HepG2 (cell line): Measurements from ENCODE around the gene TSPAN18. TPM values are rescaled to one million over a fixed set of nuclear protein-coding genes. Genes with fewer than 3 reads are reported as not detected.

Experiments used
- ATAC-seq: fragments of 200-7000 bp; cut with Tn5 transposase; 3 replicates; pipeline ENCODE4 v1.9.1; 2020; ENCODE audit warnings: mild to moderate bottlenecking, moderate library complexity
- BruUV-seq: library from RNA; stranded (reverse); fragments of 400-500 nt; replicated peaks from 2 replicates; lab custom pipeline; 2021; lab: Mats Ljungman, UMichigan
- CTCF ChIA-PET: fragments of 300-600 bp; formaldehyde crosslinking; extraction: SDS; loops from one replicate; lab custom pipeline; 2021; ENCODE audit warnings: low total read pairs, inconsistent platforms, low intra/inter-chr PET ratio; lab: Yijun Ruan, JAX
- POLR2A ChIA-PET: fragments of 350-600 bp; sonication (Branson Sonifier 250); formaldehyde crosslinking; loops from one replicate; lab custom pipeline; 2020; ENCODE audit warnings: antibody characterized with exemption, inconsistent platforms; lab: Yijun Ruan, JAX
- DNase-seq: peaks from one replicate; pipeline ENCODE4 v3.0.0-alpha.2; 2015; ENCODE audit warnings: low spot score
- FAIRE-seq: peaks from 3 replicates; lab custom pipeline; 2011; peaks lifted over from hg19 to GRCh38; lab: Jason Lieb, UNC
- H2AFZ ChIP-seq: one replicate; pipeline ENCODE4 v1.6.1; 2011; ENCODE audit warnings: low read length, inconsistent platforms
- H3K27ac ChIP-seq: fragments of 300-600 bp; 3 replicates; pipeline ENCODE4 v1.8.0; 2011; ENCODE audit warnings: mixed run types, mild to moderate bottlenecking, mixed read lengths, low read length, inconsistent platforms; ENCODE audit not compliant: insufficient read depth; ENCODE audit errors: extremely low read length
- H3K27me3 ChIP-seq, 2 experiments: fragments of 200-600 bp in 1 of 2; 2 replicates in 1 of 2; 3 replicates in 1 of 2; pipeline versions ENCODE4 v1.6.0 to v1.8.0; 2011; ENCODE audit warnings: low read length in 2 of 2, mild to moderate bottlenecking in 2 of 2, moderate library complexity in 2 of 2, inconsistent platforms in 1 of 2; ENCODE audit not compliant: insufficient read depth in 2 of 2, control insufficient read depth in 1 of 2
- H3K36me3 ChIP-seq, 2 experiments: fragments of 200-600 bp in 1 of 2; replicated peaks in 1 of 2; 2 replicates in 1 of 2; 3 replicates in 1 of 2; pipeline versions ENCODE4 v1.5.1 to v1.8.0; 2011; ENCODE audit warnings: low read length in 2 of 2, inconsistent platforms in 1 of 2; ENCODE audit not compliant: insufficient read depth in 2 of 2, control insufficient read depth in 1 of 2
- H3K4me1 ChIP-seq: 2 replicates; pipeline ENCODE4 v1.5.1; 2012; ENCODE audit warnings: low read length, inconsistent platforms; ENCODE audit not compliant: insufficient read depth
- H3K4me2 ChIP-seq: 2 replicates; pipeline ENCODE4 v1.6.0; 2011; ENCODE audit warnings: low read depth, low read length, inconsistent platforms
- H3K4me3 ChIP-seq, 3 experiments: fragments of 200-600 bp in 1 of 3; sonication (generic), shearing (Covaris generic) in 1 of 3; replicated peaks in 1 of 3; 2 replicates each; pipeline ENCODE4 v1.5.1; 2011 to 2016; ENCODE audit warnings: low read length in 3 of 3, inconsistent platforms in 2 of 3, low read depth in 2 of 3, mild to moderate bottlenecking in 2 of 3, control low read depth in 1 of 3, mixed read lengths in 1 of 3; ENCODE audit not compliant: insufficient read depth in 1 of 3
- H3K79me2 ChIP-seq: one replicate; pipeline ENCODE4 v1.6.1; 2011; ENCODE audit warnings: low read length, inconsistent platforms; ENCODE audit not compliant: insufficient read depth
- H3K9ac ChIP-seq: 2 replicates; pipeline ENCODE4 v1.6.0; 2011; ENCODE audit warnings: mild to moderate bottlenecking, low read depth, low read length, inconsistent platforms; ENCODE audit not compliant: insufficient read depth
- H3K9me3 ChIP-seq: 2 replicates; pipeline ENCODE4 v1.5.1; 2012; ENCODE audit warnings: mild to moderate bottlenecking, low read length
- H4K20me1 ChIP-seq: 2 replicates; pipeline ENCODE4 v1.6.0; 2011; ENCODE audit warnings: inconsistent platforms, mild to moderate bottlenecking, low read length, moderate library complexity; ENCODE audit not compliant: insufficient read depth
- CREB1 ChIP-seq, 2 experiments: fragments of 450-650 bp in 1 of 2; IDR thresholded peaks; 2 replicates each; pipeline ENCODE4 v1.6.1; 2016 to 2017; ENCODE audit warnings: control low read depth in 1 of 2, mild to moderate bottlenecking in 1 of 2, missing compliant biosample characterization in 1 of 2, missing genetic modification characterization in 1 of 2
- DMTF1 ChIP-seq: sonication (generic); formaldehyde crosslinking; IDR thresholded peaks from 2 replicates; pipeline ENCODE4 v1.4.0; 2020; ENCODE audit warnings: mild to moderate bottlenecking, missing genetic modification reagents
- HOMEZ ChIP-seq: IDR thresholded peaks from 2 replicates; pipeline ENCODE4 v1.6.1; 2016; ENCODE audit warnings: low read depth
- MED13 ChIP-seq: sonication (generic); formaldehyde crosslinking; IDR thresholded peaks from 2 replicates; pipeline ENCODE4 v1.5.0; 2020; ENCODE audit warnings: missing genetic modification reagents
- POGZ ChIP-seq: sonication (generic); formaldehyde crosslinking; IDR thresholded peaks from 2 replicates; pipeline ENCODE4 v1.4.0; 2020; ENCODE audit warnings: mild to moderate bottlenecking, missing genetic modification reagents
- ZNF563 ChIP-seq: sonication (generic); formaldehyde crosslinking; IDR thresholded peaks from 2 replicates; pipeline ENCODE4 v1.8.0; 2022; ENCODE audit warnings: mild to moderate bottlenecking, moderate library complexity, missing genetic modification reagents
- ZNF776 ChIP-seq: sonication (generic); formaldehyde crosslinking; IDR thresholded peaks from 2 replicates; pipeline ENCODE4 v1.4.0; 2020; ENCODE audit warnings: mild to moderate bottlenecking, missing genetic modification reagents
- WGBS: methylation state at CpG from one replicate; pipeline ENCODE4 v1.1.6; 2017; ENCODE audit warnings: low lambda C conversion rate; 5-methylcytosine and 5-hydroxymethylcytosine counted together
- in situ Hi-C: cut with HindIII; loops from 2 replicates; pipeline ENCODE4 v1.10.0; 2017; ENCODE audit warnings: low pct_unique_long_range_greater_than_20kb; ENCODE audit not compliant: extremely low pct_ligation_motif_present
- intact Hi-C: fragments of 100-400 bp; cut with micrococcal nuclease; formaldehyde crosslinking; loops from one replicate; pipeline ENCODE4 v1.10.0; 2022; ENCODE audit not compliant: unreplicated experiment
- polyA plus RNA-seq, 8 experiments: library from polyadenylated mRNA; depleted of rRNA in 3 of 8; stranded (reverse) in 7 of 8; unstranded in 1 of 8; fragments of >200 nt; fragmentation: Illumina TruSeq in 4 of 8; extraction: Trizol in 4 of 8; gene quantifications; 2 replicates each; pipeline versions ENCODE4 v1.2.1 to v1.2.3, GENCODE V29; 2011 to 2016; ENCODE audit warnings: low read depth in 4 of 8, missing spikeins in 1 of 8, mixed read lengths in 1 of 8; ENCODE audit not compliant: insufficient read depth in 1 of 8
- total RNA-seq, 5 experiments: library from RNA; depleted of rRNA; stranded (reverse); fragments of >200 nt; fragmentation: Illumina TruSeq; extraction: Trizol; gene quantifications; 2 replicates each; pipeline ENCODE4 v1.2.3, GENCODE V29; 2016; ENCODE audit warnings: low read depth in 1 of 5

TSPAN18 gene
- total and polyA plus RNA-seq, 2 of the 13 experiments (the other 11 are each of a cell fraction or from before 2014, with no cell fraction given): not detected

GRCh38 chr11:44746894-44747293 is 20.1 kb downstream of the TSPAN18 start:
- in situ Hi-C loops: no loop called here
- Histone ChIP-seq H3K36me3 (no peaks in the 10 kb centered on the region), H3K4me2 (no peak overlapping the region), H3K79me2 (no peaks in the 10 kb centered on the region), H3K4me1 (no peaks in the 10 kb centered on the region), H3K27ac (no peak overlapping the region), H3K4me3 (no peak overlapping the region), H4K20me1 (no peaks in the 10 kb centered on the region), H3K9me3 (no peaks in the 10 kb centered on the region), H2AFZ (no peak overlapping the region), H3K9ac (no peak overlapping the region), H3K27me3 (peaks cover 2 to 12% of the 10 kb centered on the region in 2 experiments; a peak in 2 of 5 replicates)
- ATAC-seq: no peak
- FAIRE-seq: no peak
- DNase-seq: no peak
- POLR2A ChIA-PET: no interaction called here
- CTCF ChIA-PET: no interaction called here
- intact Hi-C loops: no loop called here
- TF ChIP-seq HOMEZ (CRISPR knock-in tag): no peak
- 14% methylated on average over 4 of the region's 7 CpGs for WGBS
- no TSS peak for BruUV-seq

GRCh38 chr11:44747316-44747715 is 20.6 kb downstream of the TSPAN18 start:
- ATAC-seq (no peak), FAIRE-seq (no peak), DNase-seq (no peak)
- Histone ChIP-seq H3K4me2 (no peak overlapping the region), H2AFZ (no peak overlapping the region), H3K9me3 (no peaks in the 10 kb centered on the region), H3K9ac (no peak overlapping the region), H3K79me2 (no peaks in the 10 kb centered on the region), H3K27me3 (peaks cover 2 to 10% of the 10 kb centered on the region in 2 experiments; a peak in 2 of 5 replicates), H3K27ac (no peak overlapping the region), H3K36me3 (no peaks in the 10 kb centered on the region), H4K20me1 (no peaks in the 10 kb centered on the region), H3K4me3 (no peak overlapping the region), H3K4me1 (no peaks in the 10 kb centered on the region)
- in situ Hi-C loops: no loop called here
- POLR2A ChIA-PET: no interaction called here
- 5% methylated on average over 7 of the region's 7 CpGs for WGBS
- TF ChIP-seq MED13 (CRISPR knock-in tag) (no peak), ZNF563 (no peak), CREB1 (IDR thresholded peaks at IDR 0.05) (no peak), CREB1 (CRISPR knock-in tag; IDR thresholded peaks at IDR 0.05) (no peak), DMTF1 (CRISPR knock-in tag) (no peak), POGZ (CRISPR knock-in tag) (no peak), ZNF776 (no peak)
- no TSS peak for BruUV-seq
- intact Hi-C loops: no loop called here
- CTCF ChIA-PET: no interaction called here
